ENCODE measurements around the gene RAB23. TPM values are rescaled to one million over a fixed set of nuclear protein-coding genes. Genes with fewer than 3 reads are reported as not detected.

Gene RAB23
- total and polyA plus RNA-seq, 9 of the 15 experiments (the other 6 are each of a cell fraction or from before 2014, with no cell fraction given), result 3.4 to 18.0 (median 9.4) TPM

- 8% methylated on average over 4 of the region's 4 CpGs for WGBS (ENCODE audit: insufficient coverage, low coverage, missing lambda C conversion rate)
- Histone ChIP-seq H3K4me2 (ENCODE audit: insufficient read depth, low read length) (no peak overlapping the region), H3K9ac (ENCODE audit: insufficient read depth in 1 of 2, low read depth in 2 of 2, low read length in 2 of 2) (no peak overlapping the region), H3K9me1 (ENCODE audit: control insufficient read depth, insufficient read depth, low read length) (no peaks in the 10 kb centered on the region), H3K4me1 (replicated peaks in 1 of 2; ENCODE audit: control insufficient read depth in 2 of 2, insufficient read depth in 2 of 2, low read length in 2 of 2) (no peaks in the 10 kb centered on the region; a peak in 2 of 5 replicates), H3K27ac (ENCODE audit: extremely low read depth, low read depth, low read length) (no peak overlapping the region), H3K9me3 (replicated peaks; ENCODE audit: control insufficient read depth, insufficient read depth, low read depth, low read length) (no peaks in the 10 kb centered on the region), H4K20me1 (replicated peaks; ENCODE audit: control insufficient read depth, insufficient read depth, low read length) (no peaks in the 10 kb centered on the region), H3K36me3 (ENCODE audit: control insufficient read depth, insufficient read depth, low read length) (no peaks in the 10 kb centered on the region), H3K79me2 (ENCODE audit: control insufficient read depth, insufficient read depth, low read length) (no peaks in the 10 kb centered on the region), H3K4me3 (no peak overlapping the region), H2AFZ (ENCODE audit: low read depth, low read length) (no peak overlapping the region), H3K27me3 (ENCODE audit: control insufficient read depth in 2 of 2, insufficient read depth in 2 of 2, low read length in 2 of 2) (peaks cover 4 to 14% of the 10 kb centered on the region in 2 experiments; a peak in 3 of 5 replicates)
- POLR2A ChIA-PET, result interaction anchor here (1.3 to 1.8 kb wide), 2 partner anchors 9 to 12 kb away, joined by 4 to 6 read pairs; no protein-coding TSS in a partner anchor
- ATAC-seq (no peak), FAIRE-seq (no peak), DNase-seq (ENCODE audit: extremely low read depth in 1 of 4, low spot score in 3 of 4) (no peak)
- TF ChIP-seq MITF (IDR thresholded peaks at IDR 0.05), result no peak
- no peak for TF ChIP-seq TCF7L2 (IDR thresholded peaks at IDR 0.05; ENCODE audit: low read depth, low read length)
- no peak for TF ChIP-seq ZNF57 (CRISPR knock-in tag; IDR thresholded peaks at IDR 0.05)
- no peak for TF ChIP-seq GABPA (tag; conservative IDR thresholded peaks at IDR 0.05; ENCODE audit: low read depth)
- no peak for TF ChIP-seq CSDE1 (IDR thresholded peaks at IDR 0.05)
- TF ChIP-seq ZC3H8 (IDR thresholded peaks at IDR 0.05), result no peak
- no peak for TF ChIP-seq SMARCE1 (IDR thresholded peaks at IDR 0.05)
- TF ChIP-seq SIX5 (IDR thresholded peaks at IDR 0.05; ENCODE audit: borderline replicate concordance in 1 of 2, insufficient read depth in 1 of 2, low read depth in 1 of 2, low read length in 2 of 2), result no peak
- no peak for TF ChIP-seq CLOCK (CRISPR knock-in tag; IDR thresholded peaks at IDR 0.05; ENCODE audit: borderline replicate concordance)
- no peak for TF ChIP-seq XRCC5 (IDR thresholded peaks at IDR 0.05; ENCODE audit: low read depth, low read length)
- TF ChIP-seq KAT7 (CRISPR knock-in tag; IDR thresholded peaks at IDR 0.05; ENCODE audit: borderline replicate concordance), result no peak
- TF ChIP-seq RBM22 (IDR thresholded peaks at IDR 0.05; ENCODE audit: low read depth, low read length, poor library complexity, severe bottlenecking), result no peak
- TF ChIP-seq MCM3 (IDR thresholded peaks at IDR 0.05), result no peak
- TF ChIP-seq PHF21A (IDR thresholded peaks at IDR 0.05; ENCODE audit: borderline replicate concordance, low read depth), result no peak
- TF ChIP-seq HDAC1 (IDR thresholded peaks at IDR 0.05), result no peak
- TF ChIP-seq ZNF143 (CRISPR knock-in tag; IDR thresholded peaks at IDR 0.05), result no peak
- no peak for TF ChIP-seq SMARCA4 (IDR thresholded peaks at IDR 0.05)
- TF ChIP-seq PHF8 (IDR thresholded peaks at IDR 0.05; ENCODE audit: borderline replicate concordance, low read length), result no peak
- no peak for TF ChIP-seq CEBPG (CRISPR knock-in tag; IDR thresholded peaks at IDR 0.05)
- no peak for TF ChIP-seq CEBPG (tag; conservative IDR thresholded peaks at IDR 0.05 in 1 of 2, IDR thresholded peaks at IDR 0.05 in 1 of 2)
- TF ChIP-seq PTRF (tag; IDR thresholded peaks at IDR 0.05), result no peak
- intact Hi-C loops (cut with micrococcal nuclease), result no loop called here
- in situ Hi-C loops (cut with MboI), result no loop called here
- BruUV-seq (replicated peaks), result no TSS peak
- CTCF ChIA-PET (ENCODE audit: low intra/inter-chr PET ratio), result no interaction called here
These were observed 32.1 kb upstream of the RAB23 start for GRCh38 chr6:57254055-57254717.

Data from K562 (cell line).